Testis (tissue), 2 donors: Measurements from ENCODE around the gene SEMA3D.

Experiments used
- POLR2A ChIP-seq: fragments of 450-650 bp; IDR thresholded peaks from one replicate; pipeline ENCODE4 v1.6.1; 2017; ENCODE audit warnings: antibody characterized with exemption, mild to moderate bottlenecking, moderate library complexity
- TF ChIP-seq, protein P1 (sequence below), 3 experiments: fragments of 450-650 bp in 2 of 3; fragments of 200-600 bp in 1 of 3; sonication (generic) in 1 of 3; IDR thresholded peaks; one replicate each; pipeline ENCODE4 v1.5.1; 2016 to 2019; ENCODE audit warnings: antibody characterized with exemption in 3 of 3, mild to moderate bottlenecking in 2 of 3, moderate library complexity in 1 of 3

DNA sequence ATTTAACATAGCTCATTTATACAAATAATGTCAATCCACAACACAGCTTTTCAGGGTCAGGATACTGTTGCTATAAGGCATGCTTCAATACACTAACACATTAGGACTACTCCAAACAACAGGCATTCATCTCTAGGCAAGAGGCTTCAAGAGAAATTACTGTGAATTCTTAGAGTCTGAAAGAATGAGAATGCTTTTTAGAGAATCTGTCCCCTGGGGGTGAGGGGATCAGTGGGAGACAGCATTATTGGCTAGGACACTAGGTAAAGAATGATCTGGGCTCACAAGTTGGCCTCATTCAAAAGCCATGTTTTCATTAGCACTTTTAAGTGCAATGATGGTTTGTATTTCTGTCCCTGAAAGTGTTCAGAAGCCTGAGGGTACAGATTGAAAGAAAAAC lies 132.6 kb downstream of the SEMA3D start:
- TF ChIP-seq, protein P1, sequence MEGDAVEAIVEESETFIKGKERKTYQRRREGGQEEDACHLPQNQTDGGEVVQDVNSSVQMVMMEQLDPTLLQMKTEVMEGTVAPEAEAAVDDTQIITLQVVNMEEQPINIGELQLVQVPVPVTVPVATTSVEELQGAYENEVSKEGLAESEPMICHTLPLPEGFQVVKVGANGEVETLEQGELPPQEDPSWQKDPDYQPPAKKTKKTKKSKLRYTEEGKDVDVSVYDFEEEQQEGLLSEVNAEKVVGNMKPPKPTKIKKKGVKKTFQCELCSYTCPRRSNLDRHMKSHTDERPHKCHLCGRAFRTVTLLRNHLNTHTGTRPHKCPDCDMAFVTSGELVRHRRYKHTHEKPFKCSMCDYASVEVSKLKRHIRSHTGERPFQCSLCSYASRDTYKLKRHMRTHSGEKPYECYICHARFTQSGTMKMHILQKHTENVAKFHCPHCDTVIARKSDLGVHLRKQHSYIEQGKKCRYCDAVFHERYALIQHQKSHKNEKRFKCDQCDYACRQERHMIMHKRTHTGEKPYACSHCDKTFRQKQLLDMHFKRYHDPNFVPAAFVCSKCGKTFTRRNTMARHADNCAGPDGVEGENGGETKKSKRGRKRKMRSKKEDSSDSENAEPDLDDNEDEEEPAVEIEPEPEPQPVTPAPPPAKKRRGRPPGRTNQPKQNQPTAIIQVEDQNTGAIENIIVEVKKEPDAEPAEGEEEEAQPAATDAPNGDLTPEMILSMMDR (IDR thresholded peaks at IDR 0.05), result no peak
- no peak for TF ChIP-seq POLR2A
